HG03196 (cell line): Measurements from ENCODE around the gene KIF26B.

Experiments used
- ATAC-seq: cut with Tn5 transposase; IDR thresholded peaks from one replicate; pipeline ENCODE4 v1.9.1; 2021; ENCODE audit not compliant: unreplicated experiment

The KIF26B gene

DNA sequence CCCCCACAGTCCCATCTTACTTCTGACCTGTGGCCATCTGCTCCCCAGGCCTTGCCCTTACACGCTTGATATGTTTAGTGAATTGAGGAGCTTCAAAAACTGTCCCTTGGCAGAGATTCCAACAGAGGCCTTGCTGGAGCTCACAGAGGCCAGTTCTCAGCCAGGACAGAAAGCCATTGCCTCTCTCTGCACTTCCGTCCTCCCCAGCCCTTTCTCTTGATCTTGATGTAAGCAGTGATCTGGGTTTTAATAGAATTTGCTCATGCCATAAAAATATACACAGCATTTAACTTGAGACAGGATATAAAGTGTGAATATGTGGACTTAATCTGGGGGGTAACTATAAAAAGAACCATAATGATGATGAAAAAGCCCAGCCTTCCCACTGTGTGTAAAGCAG, 453.5 kb downstream of the KIF26B start:
- ATAC-seq, result no peak

DNA sequence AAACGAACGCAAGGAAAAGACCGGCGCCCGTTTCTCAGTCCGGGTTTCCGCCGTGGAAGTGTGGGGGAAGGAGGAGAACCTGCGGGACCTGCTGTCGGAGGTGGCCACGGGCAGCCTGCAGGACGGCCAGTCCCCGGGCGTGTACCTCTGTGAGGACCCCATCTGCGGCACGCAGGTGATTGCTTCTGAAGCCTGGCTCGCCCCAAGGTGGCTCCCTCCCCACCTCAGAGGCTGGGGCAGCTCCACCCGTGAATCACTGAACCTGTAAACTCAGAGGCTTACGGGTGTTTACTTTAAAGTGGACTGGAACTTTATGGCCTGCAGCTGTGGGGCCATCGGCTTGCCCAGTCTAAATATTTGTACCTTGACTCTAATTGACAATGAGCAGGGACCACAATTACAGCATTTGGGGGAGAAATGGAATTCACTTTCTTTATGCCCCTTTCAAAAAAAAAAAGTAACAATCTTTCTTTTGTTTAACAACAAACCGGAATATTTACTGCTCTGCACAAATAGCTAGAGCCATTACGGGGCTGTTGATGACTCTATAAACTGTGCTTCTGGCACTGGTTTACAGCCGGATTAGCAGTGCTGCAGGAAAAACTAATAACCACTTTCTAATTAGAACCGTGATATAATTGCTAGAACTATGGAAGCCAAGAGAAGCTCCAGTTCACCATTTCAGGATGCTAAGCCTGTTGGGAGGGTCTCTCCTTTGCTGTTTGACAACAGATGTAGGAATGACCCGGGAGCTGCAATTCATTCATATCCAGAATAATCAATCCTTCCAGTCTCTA, 454.8 kb downstream of the KIF26B start:
- no peak for ATAC-seq

DNA sequence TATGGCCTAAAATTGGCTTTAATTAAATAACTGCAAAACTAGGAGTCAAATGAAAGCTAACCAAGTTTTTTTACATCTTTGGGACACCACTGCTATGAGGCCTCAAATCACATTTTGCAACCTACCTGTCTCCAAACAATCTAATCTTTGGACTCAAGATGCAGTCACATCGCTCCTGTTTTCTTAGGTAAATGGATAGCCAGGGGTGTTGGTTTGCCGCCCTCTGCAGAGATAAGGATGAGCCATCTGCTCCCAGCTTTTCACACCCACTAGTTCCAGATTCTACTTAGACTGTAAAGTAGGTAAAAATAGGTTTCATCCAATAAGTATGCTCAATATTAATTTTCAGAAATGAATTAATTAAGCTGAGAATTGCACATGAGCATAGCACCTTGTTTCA, 456.5 kb downstream of the KIF26B start:
- ATAC-seq, result no peak

DNA sequence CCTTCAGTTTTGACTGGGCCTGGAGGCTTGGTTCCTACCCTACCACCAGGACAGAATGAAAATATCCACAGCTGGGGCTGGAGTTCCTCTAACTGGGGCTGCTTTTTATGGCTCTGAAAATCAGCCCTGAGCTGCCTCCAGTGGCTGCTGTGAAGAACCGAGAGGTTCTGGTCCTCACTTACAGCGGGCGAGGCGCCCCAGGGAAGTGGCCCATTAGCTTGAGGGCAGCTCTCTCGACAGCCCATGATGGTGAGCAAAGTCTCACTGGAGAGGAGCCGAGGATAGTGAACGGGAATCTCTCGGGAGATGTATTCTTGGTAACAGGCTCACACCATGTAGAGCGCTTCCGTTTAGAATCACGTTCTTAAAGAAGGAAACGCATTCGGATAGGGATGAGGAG, 459.7 kb downstream of the KIF26B start:
- no peak for ATAC-seq

DNA sequence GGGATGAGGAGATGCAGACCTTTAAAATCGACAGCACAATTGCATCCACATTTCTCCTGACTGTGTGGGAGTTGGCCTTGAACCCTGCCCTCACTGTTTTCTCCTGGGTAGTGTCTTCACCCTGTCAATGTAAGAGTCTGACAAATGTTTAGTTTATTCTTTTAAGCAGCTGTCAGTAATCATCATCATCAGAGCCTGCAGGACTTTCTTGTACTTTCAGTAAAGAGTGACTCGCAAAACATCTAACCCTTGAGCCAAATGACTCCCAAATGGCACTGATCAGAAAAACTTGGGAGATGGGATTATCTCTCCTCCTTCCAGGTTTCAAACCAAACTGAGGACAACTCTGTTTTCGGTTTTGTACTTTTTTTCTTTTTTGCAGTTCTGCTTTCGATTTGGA, 460.2 kb downstream of the KIF26B start:
- ATAC-seq, result no peak

DNA sequence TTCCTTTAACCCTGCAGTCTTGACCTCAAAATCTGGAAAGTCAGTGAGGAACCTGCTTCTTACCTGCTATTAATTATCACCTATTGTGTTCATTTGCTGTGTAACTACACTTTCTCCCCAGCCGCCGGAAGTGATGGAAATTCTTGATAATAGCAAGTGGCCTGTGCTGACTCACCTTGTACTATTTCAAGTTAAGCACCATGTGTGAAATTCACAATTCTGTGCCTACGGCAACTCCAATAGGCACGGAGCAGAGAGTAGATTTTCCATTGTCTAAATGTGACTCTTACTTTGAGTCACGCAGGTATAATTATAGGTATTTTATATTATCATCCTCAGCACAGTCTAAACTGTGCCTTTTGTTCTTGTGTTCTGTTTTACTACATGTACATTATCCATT, 466.8 kb downstream of the KIF26B start:
- no peak for ATAC-seq

DNA sequence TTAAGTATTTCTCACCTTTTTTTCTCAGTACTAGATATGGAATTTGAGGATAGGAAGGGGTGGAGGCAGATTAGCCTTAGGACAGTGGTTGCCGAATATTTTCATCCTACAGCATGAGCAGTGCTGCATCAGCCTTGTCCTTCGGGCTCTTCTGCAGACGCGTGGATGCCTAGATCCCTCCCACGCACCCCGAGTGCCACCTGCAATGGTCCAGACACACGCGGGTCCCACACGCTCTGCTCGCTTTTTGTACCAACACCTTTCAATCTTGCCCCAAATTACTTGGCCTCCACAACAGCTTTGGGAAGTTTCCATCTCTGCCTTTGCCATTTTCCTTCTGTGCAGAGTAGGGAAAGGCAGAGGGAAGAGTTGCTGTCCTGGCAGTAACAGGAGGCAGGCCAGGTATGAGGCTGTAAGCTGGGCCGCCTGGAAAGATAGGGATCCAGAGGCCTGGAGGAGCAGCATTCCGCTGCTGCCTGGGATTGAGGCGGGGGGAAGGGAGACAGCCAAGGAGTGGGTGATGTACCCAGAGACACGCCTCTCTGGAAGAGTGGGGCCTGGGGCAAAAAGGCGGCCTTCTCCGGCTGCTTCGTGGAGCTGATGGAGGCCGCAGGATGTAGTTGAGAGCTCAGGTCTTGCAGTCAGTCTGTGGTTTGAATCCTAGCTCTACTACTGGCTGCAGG, 467.7 kb downstream of the KIF26B start:
- ATAC-seq, result no peak

DNA sequence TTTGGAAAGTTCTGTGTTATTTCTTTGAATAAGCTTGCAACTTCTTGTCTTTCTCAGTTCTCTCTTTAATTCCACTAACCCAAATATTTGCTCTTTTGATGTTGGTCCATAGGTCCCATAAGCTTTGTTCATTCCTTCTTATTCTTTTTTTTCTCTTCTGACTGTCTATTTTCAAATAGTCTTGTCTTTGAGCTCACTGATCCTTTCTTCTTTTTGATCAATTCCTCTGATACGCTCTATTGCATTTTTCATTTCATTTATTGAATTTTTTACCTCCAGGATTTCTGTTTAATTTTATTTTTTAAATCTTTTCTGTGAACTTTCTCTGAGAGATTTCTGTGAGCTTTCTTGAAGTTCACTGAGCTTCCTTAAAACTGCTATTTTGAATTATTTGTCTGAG, 486.6 kb downstream of the KIF26B start:
- no peak for ATAC-seq

DNA sequence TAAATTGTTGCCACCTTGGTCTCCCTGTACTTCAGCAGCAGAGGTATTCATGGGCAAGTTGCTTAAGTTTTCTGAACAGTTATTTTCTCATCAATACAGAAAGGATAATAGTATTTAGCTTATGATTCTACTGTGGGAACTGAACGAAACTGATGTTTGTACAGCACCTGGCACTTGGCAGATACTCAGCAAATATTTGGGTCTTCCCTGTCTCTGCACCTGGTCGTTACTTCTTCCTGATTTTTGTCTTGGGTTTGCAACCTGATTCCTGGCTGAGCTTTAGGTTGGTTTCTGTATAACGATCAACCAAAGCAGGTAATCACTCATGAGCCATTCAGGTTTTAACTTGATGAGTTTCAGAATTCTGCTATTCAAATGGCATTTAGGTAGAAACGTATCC, 490.6 kb downstream of the KIF26B start:
- no peak for ATAC-seq

DNA sequence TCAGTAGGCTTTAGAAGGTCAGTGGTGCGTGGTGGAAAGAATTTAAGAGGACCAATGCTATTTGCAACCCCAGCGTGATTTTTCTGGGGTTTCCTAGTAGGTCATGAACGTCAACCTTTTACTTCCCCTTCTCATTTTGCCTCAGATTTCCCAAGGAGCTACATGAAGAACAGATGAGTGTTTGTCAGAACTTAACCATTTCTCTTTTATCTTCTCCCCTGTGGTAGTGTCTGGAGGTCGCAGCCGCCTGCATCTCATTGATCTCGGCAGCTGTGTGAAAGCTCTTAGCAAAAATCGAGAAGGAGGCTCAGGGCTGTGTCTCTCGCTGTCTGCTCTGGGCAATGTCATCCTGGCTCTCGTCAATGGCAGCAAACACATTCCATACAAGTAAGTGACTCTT, 491.1 kb downstream of the KIF26B start:
- ATAC-seq, result no peak

DNA sequence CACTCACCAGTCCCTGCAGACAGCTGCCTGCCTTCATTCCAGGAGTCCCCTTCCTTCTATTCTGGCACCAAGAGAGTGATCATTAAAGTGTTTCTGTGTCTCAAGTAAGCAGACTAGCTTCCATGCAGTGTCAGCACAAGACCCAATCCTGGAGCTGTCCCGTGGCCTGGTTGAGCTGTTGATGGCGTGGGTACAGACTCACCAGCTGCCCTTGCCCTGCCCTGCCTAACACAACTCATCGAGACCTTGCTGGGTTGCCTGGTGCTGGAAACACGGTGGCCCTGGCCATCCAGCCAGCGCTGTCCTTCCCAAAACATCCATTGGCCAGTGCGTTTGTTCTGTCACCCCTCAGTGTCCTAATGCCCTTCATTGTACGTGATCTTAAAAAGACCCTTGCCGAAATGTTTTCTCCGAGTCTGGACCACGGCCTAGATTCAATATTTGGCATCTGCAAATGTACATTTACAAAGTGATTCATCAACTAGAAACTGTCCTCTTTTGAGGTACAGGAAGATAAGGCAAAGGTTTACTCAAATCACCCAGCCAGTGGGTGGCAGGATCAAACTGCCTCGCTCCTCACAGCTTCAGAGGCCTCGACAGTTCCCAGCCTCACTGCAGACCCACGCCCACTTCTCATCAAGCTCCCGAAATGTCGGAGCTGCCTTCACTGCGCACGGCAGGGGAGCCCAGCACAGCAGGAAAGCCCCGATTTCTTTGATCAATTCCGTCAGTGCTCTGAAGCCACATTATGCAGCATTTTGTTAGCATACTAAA, 494.2 kb downstream of the KIF26B start:
- no peak for ATAC-seq

DNA sequence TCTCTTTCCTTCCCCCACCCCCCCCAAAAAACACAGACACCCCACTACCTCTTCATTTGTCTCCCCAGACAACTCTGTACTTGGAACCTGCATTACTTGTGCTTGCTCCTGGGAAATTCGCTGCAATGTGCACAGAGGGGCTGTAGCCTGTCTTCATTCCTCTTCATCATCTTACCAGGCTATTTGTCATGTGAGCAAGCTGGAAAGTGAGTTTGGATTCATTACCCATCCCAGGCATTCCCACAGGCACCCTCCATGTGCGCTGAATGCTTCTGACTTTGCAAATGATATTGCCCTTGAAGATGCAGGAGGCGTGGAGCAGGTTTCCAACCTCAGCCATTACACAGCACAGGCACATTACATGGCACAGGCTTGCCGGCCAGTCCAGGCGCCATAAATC, 494.9 kb downstream of the KIF26B start:
- ATAC-seq, result no peak

DNA sequence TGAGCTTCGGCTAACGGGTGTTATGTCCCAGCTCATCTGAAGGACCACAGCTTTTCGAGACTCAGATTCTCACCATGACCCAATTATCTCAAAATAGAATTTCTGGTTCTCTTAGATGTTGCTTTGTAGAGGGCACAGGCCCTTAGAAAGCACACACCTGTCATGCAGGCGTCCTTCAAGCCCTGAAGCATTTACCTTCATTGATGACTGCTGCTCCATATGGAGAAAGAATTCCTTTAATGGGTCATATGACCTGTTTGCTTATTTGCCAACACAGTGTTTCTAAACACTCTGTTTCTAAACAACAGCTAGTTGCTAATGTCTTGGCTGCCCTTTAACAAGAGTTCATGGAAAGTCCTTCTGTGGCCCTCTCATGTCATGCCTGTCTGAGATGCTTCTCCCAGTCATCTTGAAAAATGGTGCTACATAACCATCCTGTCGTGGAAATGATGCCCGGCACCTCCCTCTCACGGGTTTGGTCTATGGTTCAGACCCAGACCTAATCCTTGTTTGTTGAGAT, 495.7 kb downstream of the KIF26B start:
- no peak for ATAC-seq

DNA sequence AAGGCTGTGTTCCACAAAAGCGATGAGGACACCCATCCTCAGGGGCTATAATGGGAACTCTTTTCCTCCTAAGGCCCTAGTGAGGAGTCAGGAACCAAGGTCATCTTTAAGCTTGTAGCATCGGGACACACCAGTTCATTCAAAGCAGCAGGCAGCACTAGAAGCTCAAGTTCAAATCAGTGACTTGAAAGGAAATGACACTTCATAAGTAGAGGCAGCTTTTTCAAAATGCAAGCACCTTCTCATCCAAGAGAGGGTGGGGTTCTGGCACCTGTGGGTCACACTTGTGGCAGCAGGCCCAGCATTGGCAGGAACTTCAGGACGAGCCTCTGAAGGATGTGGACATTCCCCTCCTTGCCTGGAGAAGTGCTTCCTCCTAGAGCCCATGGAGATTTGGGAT, 496.3 kb downstream of the KIF26B start:
- ATAC-seq, result no peak

DNA sequence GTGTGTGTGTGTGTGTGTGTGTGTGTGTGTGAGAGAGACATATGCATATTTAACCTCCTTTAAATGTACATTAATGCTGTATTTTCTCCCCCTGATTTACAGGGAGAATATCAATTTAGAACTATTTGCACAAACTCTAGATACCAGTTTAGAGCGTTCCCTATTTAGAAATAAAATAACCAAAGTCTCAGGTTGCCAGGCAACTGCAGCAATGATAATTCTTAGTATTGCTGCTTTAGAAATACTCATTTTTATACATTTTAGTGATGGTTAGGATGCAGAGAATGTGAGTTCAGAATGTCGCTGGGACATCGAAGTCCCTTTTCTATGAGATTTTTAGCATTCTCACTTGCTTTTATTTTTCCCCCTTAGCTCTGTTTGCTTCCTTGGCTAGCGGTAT, 497.3 kb downstream of the KIF26B start:
- no peak for ATAC-seq

DNA sequence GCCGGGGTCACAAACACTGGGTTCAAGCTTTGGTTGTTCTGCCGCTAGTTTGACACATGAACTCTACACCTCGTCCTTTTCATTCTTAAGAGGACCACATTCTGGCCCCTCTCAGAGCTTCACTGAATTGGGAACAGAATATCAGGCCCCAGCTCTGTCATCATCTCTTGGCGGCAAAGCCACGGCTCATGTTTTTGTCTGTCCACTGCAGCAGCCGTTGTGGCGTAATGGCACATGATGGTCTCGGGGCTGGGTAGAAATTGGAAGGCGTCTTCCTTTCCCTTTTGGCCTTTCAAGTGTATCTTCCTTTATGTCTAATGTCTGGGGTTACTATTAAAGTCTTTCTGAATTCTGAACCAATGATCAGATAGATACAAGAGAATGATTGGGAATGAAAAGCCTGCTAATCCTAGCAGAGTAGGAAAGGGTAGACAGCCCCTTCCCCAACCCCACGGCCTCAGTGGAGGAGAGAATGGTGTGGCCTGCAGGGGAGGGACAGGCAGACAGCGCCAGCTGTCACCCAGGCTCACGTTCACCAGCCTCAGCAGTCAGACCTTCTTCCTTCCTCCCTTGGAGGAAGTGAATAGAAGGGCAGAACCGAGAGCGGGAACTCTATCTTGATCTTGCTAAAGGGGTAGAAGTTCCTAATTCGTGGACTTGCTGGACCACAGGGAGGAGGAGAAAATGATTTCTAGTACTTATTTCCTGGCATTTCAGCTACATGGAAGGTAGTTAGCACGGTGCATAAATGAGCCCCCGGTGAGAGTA, 498.1 kb downstream of the KIF26B start:
- no peak for ATAC-seq

DNA sequence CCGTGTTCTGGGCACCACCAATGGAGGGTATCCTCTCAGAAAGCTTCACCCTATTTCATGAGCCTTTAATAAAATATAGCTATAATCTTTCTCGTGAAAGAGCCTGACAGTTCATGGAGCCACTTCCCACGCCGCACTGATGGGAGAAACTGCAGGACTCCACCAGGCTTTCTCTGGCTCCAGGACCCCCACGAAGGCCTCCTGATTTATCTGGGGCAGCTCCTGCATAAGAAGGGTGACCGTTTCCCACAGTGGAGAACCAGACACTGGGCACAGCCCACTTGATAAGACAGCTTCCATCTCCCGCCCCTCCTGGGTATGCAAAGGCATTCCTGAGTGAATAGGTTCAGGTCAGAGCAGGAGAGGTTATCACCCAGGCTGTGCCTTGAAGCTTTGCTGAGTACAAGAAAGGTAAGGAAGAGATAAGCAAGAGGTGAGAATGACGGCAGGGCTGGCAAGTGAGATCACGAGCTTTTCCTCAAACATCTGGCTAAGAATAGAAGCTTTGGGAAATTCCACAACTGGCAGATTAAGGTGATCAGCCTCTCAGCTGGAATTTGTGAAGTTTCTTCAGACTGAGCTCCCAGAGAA, 499.8 kb downstream of the KIF26B start:
- ATAC-seq, result no peak

DNA sequence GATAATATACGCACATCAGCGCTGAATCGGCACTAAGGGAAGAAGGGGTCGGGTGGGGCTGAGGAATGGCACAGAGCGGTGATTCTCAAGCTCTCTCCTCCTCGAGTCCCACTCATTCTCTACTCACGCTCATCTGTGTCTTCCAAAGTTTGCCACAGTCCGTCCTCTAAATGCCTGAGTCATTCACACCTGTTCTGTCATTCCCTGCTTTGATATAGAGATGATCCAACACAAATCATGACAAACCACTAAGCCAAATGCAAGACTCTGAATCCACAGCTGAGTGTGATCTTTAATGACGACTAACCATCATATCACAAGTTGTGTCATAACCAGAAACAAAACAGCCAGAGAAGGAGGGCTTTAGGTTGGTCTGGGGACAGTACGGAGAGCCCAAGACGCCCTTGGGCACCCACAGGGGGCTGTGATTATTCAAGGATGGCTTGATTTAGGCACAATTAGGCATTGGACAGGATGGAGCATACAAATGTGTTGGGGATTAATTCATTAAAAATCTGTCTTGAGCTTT, 501.5 kb downstream of the KIF26B start:
- no peak for ATAC-seq

DNA sequence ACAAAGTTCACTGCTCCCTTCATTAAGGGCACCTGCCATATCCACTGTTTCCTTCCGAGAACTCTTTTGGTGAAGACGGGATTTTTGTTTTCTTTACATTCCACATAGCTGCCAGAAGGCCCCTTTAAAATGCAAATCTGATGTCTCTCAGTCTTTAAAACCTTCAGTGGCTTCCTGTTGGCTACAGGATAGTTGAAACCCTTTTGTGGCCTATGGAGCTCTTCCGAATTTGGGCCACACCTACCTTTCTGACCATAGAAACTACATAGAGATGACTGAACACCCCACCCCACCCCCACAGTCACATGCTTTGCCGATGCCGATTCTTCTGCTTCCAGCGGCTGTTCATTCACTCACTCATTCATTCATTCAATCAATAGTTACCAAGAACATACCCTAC, 502.6 kb downstream of the KIF26B start:
- ATAC-seq, result no peak

DNA sequence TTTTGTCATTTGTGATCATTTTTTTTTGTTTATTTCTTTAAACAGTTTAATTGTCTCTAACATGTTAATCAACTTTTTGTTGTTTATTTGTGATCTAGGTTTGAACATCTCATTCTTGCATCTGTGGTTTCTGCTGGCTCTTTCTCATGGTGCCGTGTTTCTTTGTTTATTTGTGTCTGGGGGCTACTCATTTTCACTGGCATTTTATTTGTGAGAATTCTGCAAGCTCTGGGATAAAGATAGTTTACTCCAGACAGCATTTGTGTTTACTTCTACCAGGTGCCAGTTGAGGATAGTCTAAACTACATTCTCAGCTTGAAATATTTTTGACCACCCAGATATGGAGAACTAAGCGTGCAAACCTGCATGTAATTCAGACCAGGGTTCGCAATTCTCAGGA, 508.6 kb downstream of the KIF26B start:
- ATAC-seq, result no peak
